SK-N-SH (cell line): ENCODE results near the gene ZNF692. TPM values are rescaled to one million over a fixed set of nuclear protein-coding genes. Genes with fewer than 3 reads are reported as not detected.

Experiments
- CTCF ChIA-PET: fragments of 300-600, 350-600 bp; formaldehyde crosslinking; extraction: SDS; loops from one replicate; lab custom pipeline; 2021; lab: Yijun Ruan, JAX
- POLR2A ChIA-PET: fragments of 350-600 bp; sonication (Branson Sonifier 250); formaldehyde crosslinking; extraction: SDS; loops from one replicate; lab custom pipeline; 2020; ENCODE audit warnings: antibody characterized with exemption, inconsistent platforms; lab: Yijun Ruan, JAX
- DNase-seq: peaks from one replicate; pipeline ENCODE4 v3.0.0; 2012
- H2AFZ ChIP-seq: fragments of 200-600 bp; sonication (generic); 2 replicates; pipeline ENCODE4 v1.8.1; 2016; ENCODE audit warnings: antibody characterized with exemption, mild to moderate bottlenecking, low read depth
- H3F3A ChIP-seq: fragments of 200-600 bp; sonication (generic); replicated peaks from 2 replicates; pipeline ENCODE3; 2016; ENCODE audit warnings: antibody characterized with exemption, mild to moderate bottlenecking; ENCODE audit not compliant: insufficient read depth
- H3K27ac ChIP-seq, 2 experiments: fragments of 200-500 bp in 1 of 2; fragments of 200-600 bp in 1 of 2; sonication (Bioruptor generic) in 1 of 2; sonication (generic), shearing (Covaris generic) in 1 of 2; 2 replicates each; pipeline versions ENCODE4 v1.5.1 to v1.6.1; 2014 to 2016; ENCODE audit warnings: low read depth in 2 of 2, inconsistent platforms in 1 of 2, low read length in 1 of 2, mild to moderate bottlenecking in 1 of 2, mixed read lengths in 1 of 2
- H3K27me3 ChIP-seq: fragments of 200-600 bp; sonication (generic), shearing (Covaris generic); 2 replicates; pipeline ENCODE4 v1.6.1; 2016; ENCODE audit warnings: mixed run types; ENCODE audit not compliant: insufficient read depth
- H3K36me3 ChIP-seq, 2 experiments: fragments of 200-500 bp in 1 of 2; fragments of 200-600 bp in 1 of 2; sonication (Bioruptor generic) in 1 of 2; sonication (generic) in 1 of 2; replicated peaks in 1 of 2; 2 replicates each; pipeline versions ENCODE3 to v1.5.1; 2014 to 2016; ENCODE audit warnings: low read length in 1 of 2, mild to moderate bottlenecking in 1 of 2; ENCODE audit not compliant: insufficient read depth in 2 of 2, control insufficient read depth in 1 of 2
- H3K4me1 ChIP-seq, 2 experiments: fragments of 200-500 bp in 1 of 2; fragments of 200-600 bp in 1 of 2; sonication (Bioruptor generic) in 1 of 2; sonication (generic), shearing (Covaris generic) in 1 of 2; 2 replicates each; pipeline versions ENCODE4 v1.5.1 to v1.6.1; 2014 to 2016; ENCODE audit warnings: low read depth in 1 of 2, low read length in 1 of 2, mixed run types in 1 of 2; ENCODE audit not compliant: insufficient read depth in 2 of 2, control insufficient read depth in 1 of 2
- H3K4me2 ChIP-seq: fragments of 200-600 bp; sonication (generic), shearing (Covaris generic); 2 replicates; pipeline ENCODE4 v1.6.1; 2017; ENCODE audit warnings: mixed run types
- H3K4me3 ChIP-seq, 2 experiments: fragments of 200-500 bp in 1 of 2; fragments of 200-600 bp in 1 of 2; sonication (Bioruptor generic) in 1 of 2; sonication (generic), shearing (Covaris generic) in 1 of 2; 2 replicates each; pipeline versions ENCODE4 v1.5.1 to v1.8.1; 2014 to 2016; ENCODE audit warnings: low read depth in 2 of 2, inconsistent platforms in 1 of 2, low read length in 1 of 2, mild to moderate bottlenecking in 1 of 2, mixed read lengths in 1 of 2, moderate library complexity in 1 of 2
- H3K79me2 ChIP-seq: fragments of 200-600 bp; sonication (generic); 2 replicates; pipeline ENCODE4 v1.8.1; 2017; ENCODE audit warnings: mild to moderate bottlenecking; ENCODE audit not compliant: insufficient read depth
- H3K9ac ChIP-seq: fragments of 200-600 bp; sonication (generic); 2 replicates; pipeline ENCODE4 v1.6.1; 2017; ENCODE audit warnings: mixed run types
- H3K9me2 ChIP-seq: fragments of 200-600 bp; sonication (generic); 2 replicates; pipeline ENCODE4 v1.6.1; 2017; ENCODE audit warnings: mixed run types
- H3K9me3 ChIP-seq: fragments of 200-600 bp; sonication (generic); 2 replicates; pipeline ENCODE4 v1.6.1; 2017; ENCODE audit warnings: mixed run types, mild to moderate bottlenecking, moderate library complexity
- H4K20me1 ChIP-seq: fragments of 200-600 bp; sonication (generic); 2 replicates; pipeline ENCODE4 v1.6.1; 2017; ENCODE audit warnings: mild to moderate bottlenecking, mixed run types; ENCODE audit not compliant: insufficient read depth
- CHD2 ChIP-seq: fragments of 150-350 bp; IDR thresholded peaks from 2 replicates; pipeline ENCODE4 v1.6.1; 2018; ENCODE audit warnings: low read length; ENCODE audit not compliant: partially characterized antibody
- IRF3 ChIP-seq: fragments of 150-350 bp; IDR thresholded peaks from 2 replicates; pipeline ENCODE4 v1.6.1; 2016; ENCODE audit warnings: mild to moderate bottlenecking, low read depth, low read length
- MAX ChIP-seq: IDR thresholded peaks from 2 replicates; pipeline ENCODE4 v1.4.0; 2012; ENCODE audit warnings: low read depth
- MXI1 ChIP-seq: IDR thresholded peaks from 2 replicates; pipeline ENCODE4 v1.6.1; 2012; ENCODE audit warnings: mild to moderate bottlenecking, low read depth, low read length, improper control_type of control experiment
- PBX3 ChIP-seq: IDR thresholded peaks from 2 replicates; pipeline ENCODE4; 2012
- POLR2AphosphoS5 ChIP-seq: IDR thresholded peaks from 2 replicates; pipeline ENCODE4 v1.6.1; 2012; ENCODE audit warnings: low read depth, low read length
- REST ChIP-seq: IDR thresholded peaks from 2 replicates; pipeline ENCODE4 v1.6.1; 2012; ENCODE audit warnings: mild to moderate bottlenecking, low read depth, low read length, moderate library complexity
- SIN3A ChIP-seq: IDR thresholded peaks from 2 replicates; pipeline ENCODE4 v1.6.1; 2012; ENCODE audit warnings: low read depth, mild to moderate bottlenecking, low read length, moderate library complexity, borderline replicate concordance
- USF1 ChIP-seq: IDR thresholded peaks from 2 replicates; pipeline ENCODE4 v1.4.0; 2012; ENCODE audit warnings: low read depth, borderline replicate concordance
- YY1 ChIP-seq: IDR thresholded peaks from 2 replicates; pipeline ENCODE4 v1.4.0; 2012; ENCODE audit warnings: low read depth, mild to moderate bottlenecking
- WGBS: methylation state at CpG from one replicate; pipeline ENCODE4 v1.1.6; 2017; ENCODE audit warnings: low lambda C conversion rate; 5-methylcytosine and 5-hydroxymethylcytosine counted together
- polyA plus RNA-seq, 3 experiments: library from polyadenylated mRNA; depleted of rRNA; stranded (reverse); fragments of >200 nt; gene quantifications; 2 replicates each; pipeline ENCODE4 v1.2.3, GENCODE V29; 2012

The ZNF692 gene
- polyA plus RNA-seq, 1 of the 3 experiments (the other 2 are of a cell fraction) = 47.0 TPM

GRCh38 chr1:248862695-248862997, 3.8 kb upstream of the ZNF692 start:
- peaks cover 7 to 24% of the 10 kb centered on the region in 2 experiments; a peak in 3 of 4 replicates for H3K4me1 ChIP-seq
- peaks cover 9% of the 10 kb centered on the region; the same call in 1 of the 2 replicates for H3K79me2 ChIP-seq
- H3F3A ChIP-seq = no peaks in the 10 kb centered on the region
- no peaks in the 10 kb centered on the region for H3K9me3 ChIP-seq
- H4K20me1 ChIP-seq = no peaks in the 10 kb centered on the region
- peak overlapping the region; percentile 50 for H3K9ac ChIP-seq
- peak overlapping the region; percentile 88 for H2AFZ ChIP-seq
- H3K36me3 ChIP-seq = no peaks in the 10 kb centered on the region
- CTCF ChIA-PET = interaction anchor here (0.9 to 2.0 kb wide), 5 partner anchors 16 to 62 kb away, joined by 3 to 6 read pairs (median 3); partner anchors contain the start of gene SH3BP5L
- DNase-seq = no peak
- WGBS = 46% methylated on average over 2 of the region's 4 CpGs
- peak overlapping the region in 1 of 2 experiments; percentile 75; a peak in 2 of 4 replicates for H3K27ac ChIP-seq
- peak overlapping the region; percentile 58 to 62 for H3K4me3 ChIP-seq
- peak overlapping the region; percentile 83 for H3K4me2 ChIP-seq
- H3K27me3 ChIP-seq = no peaks in the 10 kb centered on the region
- no peak for TF ChIP-seq CHD2
- no peak for TF ChIP-seq IRF3
- TF ChIP-seq REST = no peak
- no peaks in the 10 kb centered on the region for H3K9me2 ChIP-seq
- POLR2A ChIA-PET = interaction anchor here (1.2 to 2.0 kb wide), 3 partner anchors 11 to 44 kb away, joined by 4 to 11 read pairs (median 6); partner anchors contain the start of genes PGBD2 and ZNF672

- H3K4me2 ChIP-seq = no peak overlapping the region
- H2AFZ ChIP-seq = no peak overlapping the region
- no peaks in the 10 kb centered on the region for H3K9me3 ChIP-seq
- peaks cover 13 to 31% of the 10 kb centered on the region in 2 experiments; a peak in 3 of 4 replicates for H3K4me1 ChIP-seq
- TF ChIP-seq MAX (no peak), USF1 (no peak), PBX3 (no peak), MXI1 (no peak), SIN3A (no peak), CHD2 (no peak), POLR2AphosphoS5 (no peak), YY1 (no peak)
- H4K20me1 ChIP-seq = no peaks in the 10 kb centered on the region
- H3K9me2 ChIP-seq = no peaks in the 10 kb centered on the region
- ChIA-PET CTCF (interaction anchor here (0.7 to 1.0 kb wide), 4 partner anchors 16 to 44 kb away, joined by 3 to 5 read pairs (median 3); partner anchors contain the start of gene SH3BP5L), POLR2A (no interaction called here)
- no peaks in the 10 kb centered on the region for H3K36me3 ChIP-seq
- H3K79me2 ChIP-seq = peaks cover 10% of the 10 kb centered on the region; the same call in 1 of the 2 replicates
- H3K27me3 ChIP-seq = no peaks in the 10 kb centered on the region
- WGBS = 92% methylated on average over 2 of the region's 2 CpGs
- H3K27ac ChIP-seq = no peak overlapping the region
- H3F3A ChIP-seq = no peaks in the 10 kb centered on the region
- H3K4me3 ChIP-seq = no peak overlapping the region
- DNase-seq = no peak
- no peak overlapping the region for H3K9ac ChIP-seq
These were observed 2.7 kb upstream of the ZNF692 start for GRCh38 chr1:248861616-248862015.
